ENCODE data around the gene EN1. TPM values are rescaled to one million over a fixed set of nuclear protein-coding genes. Genes with fewer than 3 reads are reported as not detected.

The EN1 gene
- total and polyA plus RNA-seq, 2 experiments from 2014 or later: not detected

DNA sequence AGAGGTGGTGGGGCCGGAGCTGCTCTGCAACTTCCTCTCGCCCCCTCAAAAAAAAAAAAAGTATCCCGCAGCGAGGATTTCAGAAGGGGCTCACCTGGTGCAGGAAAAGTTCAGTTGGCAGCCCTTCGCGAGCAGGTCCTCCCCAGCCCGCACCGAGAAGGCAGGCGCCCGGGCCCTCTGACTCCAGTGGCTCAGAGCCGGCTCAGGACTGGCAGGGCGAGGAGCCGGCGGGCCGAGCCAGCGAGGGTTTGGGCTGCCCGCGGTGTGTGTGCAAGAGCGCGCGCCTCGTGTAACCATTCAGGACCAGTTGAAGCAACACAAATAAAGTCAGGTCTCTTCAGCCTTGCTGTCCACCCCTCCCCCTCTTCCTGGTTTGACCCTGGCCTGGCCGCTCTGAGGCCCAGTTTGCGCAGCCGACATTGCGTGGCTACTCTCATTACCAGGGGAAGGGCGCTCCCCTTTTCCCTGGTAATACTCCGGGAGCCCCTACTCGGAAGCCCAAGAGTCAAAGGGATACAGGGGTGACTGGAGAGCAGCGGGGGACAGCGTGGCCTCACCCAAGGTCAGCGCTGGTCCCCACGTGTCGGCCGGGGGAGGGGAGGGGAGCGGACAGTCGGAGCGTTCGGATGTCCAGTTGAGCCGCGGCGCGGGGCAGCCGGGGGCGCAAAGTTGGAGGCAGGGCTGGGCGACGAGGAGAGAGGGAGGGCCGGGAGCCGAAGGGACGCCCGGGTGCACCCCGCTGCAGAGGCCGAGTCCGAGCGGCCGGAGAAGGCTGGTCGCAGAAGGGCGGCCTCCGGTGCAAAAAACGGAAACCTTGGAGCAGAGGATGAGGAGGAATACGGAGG is 12.3 kb downstream of the EN1 start:
- TF ChIP-seq, protein P1, sequence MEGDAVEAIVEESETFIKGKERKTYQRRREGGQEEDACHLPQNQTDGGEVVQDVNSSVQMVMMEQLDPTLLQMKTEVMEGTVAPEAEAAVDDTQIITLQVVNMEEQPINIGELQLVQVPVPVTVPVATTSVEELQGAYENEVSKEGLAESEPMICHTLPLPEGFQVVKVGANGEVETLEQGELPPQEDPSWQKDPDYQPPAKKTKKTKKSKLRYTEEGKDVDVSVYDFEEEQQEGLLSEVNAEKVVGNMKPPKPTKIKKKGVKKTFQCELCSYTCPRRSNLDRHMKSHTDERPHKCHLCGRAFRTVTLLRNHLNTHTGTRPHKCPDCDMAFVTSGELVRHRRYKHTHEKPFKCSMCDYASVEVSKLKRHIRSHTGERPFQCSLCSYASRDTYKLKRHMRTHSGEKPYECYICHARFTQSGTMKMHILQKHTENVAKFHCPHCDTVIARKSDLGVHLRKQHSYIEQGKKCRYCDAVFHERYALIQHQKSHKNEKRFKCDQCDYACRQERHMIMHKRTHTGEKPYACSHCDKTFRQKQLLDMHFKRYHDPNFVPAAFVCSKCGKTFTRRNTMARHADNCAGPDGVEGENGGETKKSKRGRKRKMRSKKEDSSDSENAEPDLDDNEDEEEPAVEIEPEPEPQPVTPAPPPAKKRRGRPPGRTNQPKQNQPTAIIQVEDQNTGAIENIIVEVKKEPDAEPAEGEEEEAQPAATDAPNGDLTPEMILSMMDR (IDR thresholded peaks at IDR 0.05; ENCODE audit: low read depth, low read length): no peak
- DNase-seq (ENCODE audit: low read depth in 1 of 2, low spot score in 1 of 2): peak; percentile 47 to 51
- H3K9me3 ChIP-seq (ENCODE audit: low read depth): no peaks in the 10 kb centered on the region
- H3K36me3 ChIP-seq: no peaks in the 10 kb centered on the region
- peaks cover 9% of the 10 kb centered on the region for H3K4me1 ChIP-seq (ENCODE audit: low read depth)
- H3K4me3 ChIP-seq: peak overlapping the region; percentile 56
- peaks cover 100% of the 10 kb centered on the region for H3K27me3 ChIP-seq
- no peak overlapping the region for H3K27ac ChIP-seq

DNA sequence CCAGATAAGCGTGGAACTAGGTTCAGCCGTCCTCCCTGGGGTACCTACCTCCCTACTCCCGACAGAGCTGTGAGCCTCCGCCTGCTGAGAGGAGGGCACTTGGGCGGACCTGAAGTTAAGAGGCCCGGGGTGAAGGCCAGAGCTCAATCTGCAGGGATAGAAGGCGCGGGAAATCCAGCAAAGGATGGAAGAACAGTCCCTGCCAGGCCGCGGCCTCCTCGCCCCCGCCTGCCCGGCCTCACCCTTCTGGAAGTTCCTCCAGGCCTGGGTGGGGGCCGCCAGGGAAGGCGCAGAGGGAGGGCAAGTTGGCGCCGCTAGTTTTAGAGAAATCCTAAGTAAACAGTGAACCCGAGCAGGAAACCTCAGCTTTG is 13.0 kb downstream of the EN1 start:
- DNase-seq (ENCODE audit: low read depth in 1 of 2, low spot score in 1 of 2): no peak
- H3K9me3 ChIP-seq (ENCODE audit: low read depth): no peaks in the 10 kb centered on the region
- no peak overlapping the region for H3K27ac ChIP-seq
- no peak overlapping the region for H3K4me3 ChIP-seq
- H3K4me1 ChIP-seq (ENCODE audit: low read depth): peaks cover 9% of the 10 kb centered on the region
- no peaks in the 10 kb centered on the region for H3K36me3 ChIP-seq
- peaks cover 100% of the 10 kb centered on the region for H3K27me3 ChIP-seq
- TF ChIP-seq, protein P1 (IDR thresholded peaks at IDR 0.05; ENCODE audit: low read depth, low read length): no peak

DNA sequence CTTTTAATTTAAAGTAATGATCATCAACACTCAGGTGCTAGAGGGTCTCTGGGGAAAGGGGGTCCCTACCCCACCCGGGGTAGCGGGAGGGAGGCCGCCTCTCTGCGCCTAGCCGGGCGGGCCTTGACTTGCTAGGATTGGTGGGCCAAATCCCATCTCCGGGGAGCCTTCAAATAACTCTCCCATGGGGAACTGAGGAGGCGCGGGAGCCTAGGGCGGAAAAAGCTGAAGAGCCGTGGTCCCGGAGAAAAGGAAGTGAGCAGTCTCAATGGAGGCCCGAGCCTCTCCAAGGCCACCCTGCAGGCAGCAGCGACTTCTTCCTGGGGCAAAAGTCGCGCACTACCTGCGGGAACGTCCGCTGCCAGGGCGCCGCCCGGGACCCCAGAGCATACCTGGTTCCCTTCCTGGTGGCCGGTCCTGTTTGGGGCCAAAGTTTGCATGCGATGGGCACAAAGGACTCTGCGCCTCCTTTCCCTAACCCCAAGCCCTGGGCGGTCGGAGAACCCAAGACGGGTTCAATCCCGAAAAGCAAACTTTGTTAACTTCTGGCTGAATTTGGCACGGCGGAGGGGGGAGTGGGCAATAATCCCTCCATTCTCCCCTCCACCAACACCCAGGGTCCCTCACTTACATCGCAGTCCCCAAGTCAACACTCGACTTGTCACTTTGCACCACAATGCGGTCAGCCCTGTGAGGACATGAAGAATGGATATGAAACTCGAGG is 13.6 kb downstream of the EN1 start:
- Histone ChIP-seq H3K4me1 (ENCODE audit: low read depth) (peaks cover 9% of the 10 kb centered on the region), H3K36me3 (no peaks in the 10 kb centered on the region), H3K4me3 (no peak overlapping the region), H3K9me3 (ENCODE audit: low read depth) (no peaks in the 10 kb centered on the region), H3K27me3 (peaks cover 100% of the 10 kb centered on the region), H3K27ac (no peak overlapping the region)
- no peak for DNase-seq (ENCODE audit: low read depth in 1 of 2, low spot score in 1 of 2)
- TF ChIP-seq, protein P1 (IDR thresholded peaks at IDR 0.05; ENCODE audit: low read depth, low read length): no peak

DNA sequence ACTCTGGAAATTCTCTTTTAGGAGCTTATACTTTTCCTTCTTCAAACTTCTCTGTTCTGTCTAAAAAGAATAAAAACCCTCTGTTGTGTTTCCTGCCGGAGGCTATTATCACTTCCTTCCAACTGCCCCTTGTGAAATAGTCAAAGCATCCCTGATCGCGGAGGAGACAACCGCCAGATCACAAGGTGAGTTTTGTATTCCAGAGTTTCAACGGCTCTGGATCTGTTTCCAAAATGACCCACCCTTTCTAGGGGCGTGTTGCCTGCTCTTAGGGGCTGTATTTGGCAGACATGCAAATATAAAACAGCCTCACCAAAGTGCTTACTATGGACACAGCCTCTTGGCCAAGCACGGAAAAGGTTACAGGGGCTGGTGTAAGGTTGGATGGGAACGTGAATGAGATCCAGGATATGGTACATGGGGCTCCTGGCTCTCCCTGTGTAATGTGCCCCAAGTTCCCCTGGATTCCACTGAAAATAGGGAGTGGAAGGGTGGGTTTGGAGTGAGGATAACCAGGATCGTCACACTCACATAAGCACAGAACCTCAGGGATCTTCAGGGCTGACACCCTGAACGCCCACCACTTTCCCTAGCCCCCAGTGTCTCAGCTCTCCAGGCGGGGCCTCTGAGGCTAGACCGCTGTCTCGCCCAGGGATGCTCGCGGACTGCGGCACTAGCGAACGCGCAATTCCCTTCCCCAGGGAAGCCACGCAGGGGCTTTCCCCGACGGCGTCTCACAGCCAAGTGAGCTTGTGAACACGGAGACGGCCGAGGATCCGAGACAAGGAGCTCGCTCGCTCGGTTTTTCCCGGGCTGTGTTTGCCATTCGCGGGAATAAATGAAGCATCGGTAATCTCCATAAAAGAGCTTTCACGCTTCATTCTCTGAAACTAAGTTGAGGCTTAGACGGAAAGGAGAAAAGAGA is 14.4 kb downstream of the EN1 start:
- H3K36me3 ChIP-seq: no peaks in the 10 kb centered on the region
- no peaks in the 10 kb centered on the region for H3K9me3 ChIP-seq (ENCODE audit: low read depth)
- H3K27me3 ChIP-seq: peaks cover 100% of the 10 kb centered on the region
- peaks cover 9% of the 10 kb centered on the region for H3K4me1 ChIP-seq (ENCODE audit: low read depth)
- H3K27ac ChIP-seq: no peak overlapping the region
- DNase-seq (ENCODE audit: low read depth in 1 of 2, low spot score in 1 of 2): no peak
- H3K4me3 ChIP-seq: no peak overlapping the region
- TF ChIP-seq, protein P1 (IDR thresholded peaks at IDR 0.05; ENCODE audit: low read depth, low read length): no peak

DNA sequence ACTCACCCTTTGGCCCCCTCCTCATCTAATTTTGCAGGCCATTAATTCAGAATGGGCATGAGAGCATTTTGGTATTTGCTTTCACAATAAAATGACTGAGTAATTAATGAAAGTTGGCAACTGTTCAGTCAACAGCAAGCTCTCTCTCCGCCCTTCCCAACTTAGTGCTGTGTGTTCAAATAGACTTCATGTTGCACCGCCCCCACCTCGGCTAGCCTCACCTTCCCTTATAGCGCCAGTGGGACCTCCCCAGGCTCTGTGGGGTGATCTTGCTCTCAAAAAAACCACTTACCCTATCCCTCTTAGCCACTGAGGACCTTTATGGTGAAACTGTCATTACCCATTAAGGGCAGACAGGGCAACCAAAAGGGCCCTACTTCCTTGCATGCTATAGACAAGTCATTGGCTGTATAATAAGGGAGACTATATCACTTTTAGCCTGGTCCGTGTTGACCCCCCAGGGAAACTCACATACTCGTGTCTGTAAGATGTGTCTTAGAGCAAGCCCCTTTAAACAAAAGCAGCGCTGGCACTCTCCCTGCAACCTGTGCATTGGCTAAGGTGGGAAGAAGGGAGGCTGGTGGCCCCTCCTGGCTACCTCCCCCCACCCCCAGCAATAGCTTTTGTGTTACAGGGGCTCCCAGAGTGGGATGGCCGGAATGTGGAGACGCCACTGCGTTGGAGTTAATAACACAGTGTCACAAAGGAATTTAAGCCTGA is 15.2 kb downstream of the EN1 start:
- H3K27ac ChIP-seq: no peak overlapping the region
- H3K4me1 ChIP-seq (ENCODE audit: low read depth): peaks cover 9% of the 10 kb centered on the region
- H3K4me3 ChIP-seq: no peak overlapping the region
- TF ChIP-seq, protein P1 (IDR thresholded peaks at IDR 0.05; ENCODE audit: low read depth, low read length): no peak
- no peak for DNase-seq (ENCODE audit: low read depth in 1 of 2, low spot score in 1 of 2)
- no peaks in the 10 kb centered on the region for H3K9me3 ChIP-seq (ENCODE audit: low read depth)
- no peaks in the 10 kb centered on the region for H3K36me3 ChIP-seq
- H3K27me3 ChIP-seq: peaks cover 100% of the 10 kb centered on the region
